HEK293 (cell line): ENCODE data around the gene CRMP1.

Experiments used
- CTCF ChIA-PET: fragments of 350-600 bp; formaldehyde crosslinking; extraction: SDS; loops from one replicate; lab custom pipeline; 2021; ENCODE audit warnings: antibody characterized with exemption; lab: Yijun Ruan, JAX
- POLR2A ChIA-PET: fragments of 300-600 bp; formaldehyde crosslinking; extraction: SDS; loops from one replicate; lab custom pipeline; 2020; ENCODE audit warnings: antibody characterized with exemption, inconsistent platforms; lab: Yijun Ruan, JAX
- H3K27ac ChIP-seq: fragments of 200-500 bp; sonication (Bioruptor generic); 2 replicates; pipeline ENCODE4 v1.5.1; 2014; ENCODE audit warnings: low read depth, low read length, control low read depth, inconsistent platforms; ENCODE audit errors: extremely low read depth
- H3K36me3 ChIP-seq, 2 experiments: fragments of 200-500 bp in 1 of 2; sonication (Bioruptor generic) in 1 of 2; 1 replicate in 1 of 2; 2 replicates in 1 of 2; pipeline ENCODE4 v1.5.1; 2014 to 2017; ENCODE audit warnings: inconsistent platforms in 2 of 2, low read length in 2 of 2; ENCODE audit not compliant: control insufficient read depth in 2 of 2, insufficient read depth in 1 of 2
- H3K4me1 ChIP-seq: fragments of 200-500 bp; sonication (Bioruptor generic); 2 replicates; pipeline ENCODE4 v1.5.1; 2014; ENCODE audit warnings: mild to moderate bottlenecking, low read length, inconsistent platforms; ENCODE audit not compliant: control insufficient read depth, insufficient read depth
- H3K4me3 ChIP-seq: 2 replicates; pipeline ENCODE4 v1.5.1; 2011; ENCODE audit warnings: low read depth, mild to moderate bottlenecking, control low read depth, low read length, moderate library complexity
- H3K9me3 ChIP-seq: fragments of 200-500 bp; sonication (Bioruptor generic); 2 replicates; pipeline ENCODE4 v1.5.1; 2014; ENCODE audit warnings: low read depth, low read length, inconsistent platforms; ENCODE audit not compliant: control insufficient read depth, insufficient read depth
- EGR2 ChIP-seq: fragments of 450-650 bp; formaldehyde crosslinking; IDR thresholded peaks from 2 replicates; pipeline ENCODE4 v1.5.1; 2016; ENCODE audit warnings: low read depth, missing biosample characterization, missing genetic modification characterization
- HOXC10 ChIP-seq: sonication (generic); formaldehyde crosslinking; IDR thresholded peaks from 2 replicates; pipeline ENCODE4 v1.8.1; 2023; ENCODE audit warnings: mild to moderate bottlenecking, missing genetic modification reagents
- HOXD13 ChIP-seq: sonication (generic); formaldehyde crosslinking; IDR thresholded peaks from 2 replicates; pipeline ENCODE4 v1.8.0; 2022; ENCODE audit warnings: missing genetic modification reagents, borderline replicate concordance
- RBAK ChIP-seq: fragments of 450-650 bp; formaldehyde crosslinking; IDR thresholded peaks from 2 replicates; pipeline ENCODE4 v1.5.1; 2016; ENCODE audit warnings: missing biosample characterization, missing genetic modification characterization
- ZFP3 ChIP-seq: fragments of 450-650 bp; formaldehyde crosslinking; IDR thresholded peaks from 2 replicates; pipeline ENCODE4 v1.5.1; 2016; ENCODE audit warnings: low read depth, missing biosample characterization, missing genetic modification characterization
- ZNF2 ChIP-seq: fragments of 450-650 bp; formaldehyde crosslinking; IDR thresholded peaks from 2 replicates; pipeline ENCODE4 v1.5.1; 2016; ENCODE audit warnings: missing biosample characterization, missing genetic modification characterization
- ZNF341 ChIP-seq: fragments of 450-650 bp; formaldehyde crosslinking; IDR thresholded peaks from 2 replicates; pipeline ENCODE4; 2016; ENCODE audit warnings: low read depth, missing biosample characterization, missing genetic modification characterization
- ZNF521 ChIP-seq: fragments of 450-650 bp; formaldehyde crosslinking; IDR thresholded peaks from 2 replicates; pipeline ENCODE4 v1.5.1; 2017; ENCODE audit warnings: missing biosample characterization, mild to moderate bottlenecking, missing genetic modification characterization
- ZNF529 ChIP-seq: fragments of 450-650 bp; formaldehyde crosslinking; IDR thresholded peaks from 2 replicates; pipeline ENCODE4 v1.5.1; 2017; ENCODE audit warnings: missing genetic modification characterization, missing biosample characterization; ENCODE audit not compliant: insufficient replicate concordance
- ZNF747 ChIP-seq: fragments of 450-650 bp; formaldehyde crosslinking; IDR thresholded peaks from 2 replicates; pipeline ENCODE4 v1.5.1; 2016; ENCODE audit warnings: missing biosample characterization, missing genetic modification characterization
- ZSCAN30 ChIP-seq: fragments of 450-650 bp; IDR thresholded peaks from 2 replicates; pipeline ENCODE4 v1.5.1; 2018; ENCODE audit warnings: missing biosample characterization, mild to moderate bottlenecking, missing genetic modification characterization, moderate library complexity
- TF ChIP-seq, protein P1 (sequence below): fragments of 450-650 bp; formaldehyde crosslinking; IDR thresholded peaks from 2 replicates; pipeline ENCODE4 v1.5.1; 2016; ENCODE audit warnings: missing biosample characterization, missing genetic modification characterization
- TF ChIP-seq, protein P2 (sequence below): fragments of 450-650 bp; IDR thresholded peaks from 2 replicates; pipeline ENCODE4 v1.5.1; 2018; ENCODE audit warnings: missing biosample characterization, mild to moderate bottlenecking, missing genetic modification characterization
- TF ChIP-seq, protein P3 (sequence below): IDR thresholded peaks from 2 replicates; pipeline ENCODE4 v1.6.1; 2011; ENCODE audit warnings: mild to moderate bottlenecking, low read depth, low read length, borderline replicate concordance
- TF ChIP-seq, protein P4 (sequence below): fragments of 450-650 bp; formaldehyde crosslinking; IDR thresholded peaks from 2 replicates; pipeline ENCODE4 v1.5.1; 2016; ENCODE audit warnings: missing biosample characterization, missing genetic modification characterization
- TF ChIP-seq, protein P5 (sequence below): fragments of 450-650 bp; formaldehyde crosslinking; IDR thresholded peaks from 2 replicates; pipeline ENCODE4 v1.5.1; 2016; ENCODE audit warnings: missing biosample characterization, missing genetic modification characterization
- TF ChIP-seq, protein P6 (sequence below): fragments of 450-650 bp; formaldehyde crosslinking; IDR thresholded peaks from 2 replicates; pipeline ENCODE4 v1.5.1; 2016; ENCODE audit warnings: missing biosample characterization, missing genetic modification characterization

Gene CRMP1

DNA sequence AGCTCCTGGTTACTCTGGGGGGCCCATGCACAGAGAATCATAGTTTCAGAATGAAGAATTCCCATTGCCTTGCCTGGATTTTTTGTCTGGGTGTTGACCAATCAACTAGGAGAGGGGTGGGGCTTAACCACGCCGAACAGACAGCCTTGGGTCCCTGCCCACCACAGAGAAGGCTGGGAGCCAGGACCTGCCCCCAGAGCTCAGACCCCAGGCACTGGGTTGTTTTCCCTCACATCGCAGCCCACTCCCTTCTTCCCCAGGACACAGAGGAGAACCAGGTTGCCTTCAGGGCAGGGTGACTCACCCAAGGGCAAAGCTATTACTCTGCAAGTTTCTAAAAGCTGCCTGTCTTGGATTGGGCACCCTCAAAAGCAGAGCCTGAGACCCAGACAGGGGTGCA, 23.3 kb upstream of the CRMP1 start (continued):
- TF ChIP-seq, protein P1, sequence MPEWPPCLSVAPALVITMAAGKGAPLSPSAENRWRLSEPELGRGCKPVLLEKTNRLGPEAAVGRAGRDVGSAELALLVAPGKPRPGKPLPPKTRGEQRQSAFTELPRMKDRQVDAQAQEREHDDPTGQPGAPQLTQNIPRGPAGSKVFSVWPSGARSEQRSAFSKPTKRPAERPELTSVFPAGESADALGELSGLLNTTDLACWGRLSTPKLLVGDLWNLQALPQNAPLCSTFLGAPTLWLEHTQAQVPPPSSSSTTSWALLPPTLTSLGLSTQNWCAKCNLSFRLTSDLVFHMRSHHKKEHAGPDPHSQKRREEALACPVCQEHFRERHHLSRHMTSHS (tag by site-specific recombination) = no peak
- TF ChIP-seq HOXD13 (CRISPR knock-in tag) (no peak), ZSCAN30 (tag by site-specific recombination) (no peak)
- TF ChIP-seq, protein P2, sequence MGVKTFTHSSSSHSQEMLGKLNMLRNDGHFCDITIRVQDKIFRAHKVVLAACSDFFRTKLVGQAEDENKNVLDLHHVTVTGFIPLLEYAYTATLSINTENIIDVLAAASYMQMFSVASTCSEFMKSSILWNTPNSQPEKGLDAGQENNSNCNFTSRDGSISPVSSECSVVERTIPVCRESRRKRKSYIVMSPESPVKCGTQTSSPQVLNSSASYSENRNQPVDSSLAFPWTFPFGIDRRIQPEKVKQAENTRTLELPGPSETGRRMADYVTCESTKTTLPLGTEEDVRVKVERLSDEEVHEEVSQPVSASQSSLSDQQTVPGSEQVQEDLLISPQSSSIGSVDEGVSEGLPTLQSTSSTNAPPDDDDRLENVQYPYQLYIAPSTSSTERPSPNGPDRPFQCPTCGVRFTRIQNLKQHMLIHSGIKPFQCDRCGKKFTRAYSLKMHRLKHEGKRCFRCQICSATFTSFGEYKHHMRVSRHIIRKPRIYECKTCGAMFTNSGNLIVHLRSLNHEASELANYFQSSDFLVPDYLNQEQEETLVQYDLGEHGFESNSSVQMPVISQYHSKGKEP (tag by site-specific recombination) = no peak

DNA sequence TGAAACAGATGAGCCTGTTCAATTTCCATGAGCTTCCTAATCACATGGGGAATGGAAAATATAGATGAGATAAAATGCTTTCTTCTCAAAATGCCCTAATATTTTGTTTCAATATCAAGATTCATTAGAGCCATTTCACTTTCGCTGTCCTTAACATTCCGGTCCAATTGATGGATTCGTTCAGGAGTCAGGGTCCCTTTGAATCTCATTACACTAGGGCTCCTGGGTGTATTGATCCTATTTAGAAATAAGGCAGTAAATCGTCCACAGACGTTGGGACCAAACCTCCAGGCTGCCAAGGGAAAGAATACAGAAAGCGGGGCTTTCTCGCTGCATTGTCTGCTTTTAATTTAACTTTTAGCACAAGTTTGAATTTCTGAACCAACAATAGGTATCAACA, 20.6 kb upstream of the CRMP1 start:
- no peaks in the 10 kb centered on the region for H3K4me1 ChIP-seq
- ChIA-PET CTCF (interaction anchor here (0.6 kb wide), 1 partner anchor 107 kb away, joined by 3 read pairs; no protein-coding TSS in a partner anchor), POLR2A (no interaction called here)
- no peak overlapping the region for H3K4me3 ChIP-seq
- TF ChIP-seq ZNF2 (tag by site-specific recombination) (no peak), ZNF521 (tag by site-specific recombination) (no peak), HOXC10 (CRISPR knock-in tag) (no peak), ZNF529 (tag by site-specific recombination) (no peak), EGR2 (no peak), ZNF747 (tag by site-specific recombination) (no peak), ZFP3 (no peak), ZNF341 (tag by site-specific recombination) (no peak), RBAK (tag by site-specific recombination) (no peak)
- TF ChIP-seq, protein P3, sequence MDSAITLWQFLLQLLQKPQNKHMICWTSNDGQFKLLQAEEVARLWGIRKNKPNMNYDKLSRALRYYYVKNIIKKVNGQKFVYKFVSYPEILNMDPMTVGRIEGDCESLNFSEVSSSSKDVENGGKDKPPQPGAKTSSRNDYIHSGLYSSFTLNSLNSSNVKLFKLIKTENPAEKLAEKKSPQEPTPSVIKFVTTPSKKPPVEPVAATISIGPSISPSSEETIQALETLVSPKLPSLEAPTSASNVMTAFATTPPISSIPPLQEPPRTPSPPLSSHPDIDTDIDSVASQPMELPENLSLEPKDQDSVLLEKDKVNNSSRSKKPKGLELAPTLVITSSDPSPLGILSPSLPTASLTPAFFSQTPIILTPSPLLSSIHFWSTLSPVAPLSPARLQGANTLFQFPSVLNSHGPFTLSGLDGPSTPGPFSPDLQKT = no peak
- TF ChIP-seq, protein P4, sequence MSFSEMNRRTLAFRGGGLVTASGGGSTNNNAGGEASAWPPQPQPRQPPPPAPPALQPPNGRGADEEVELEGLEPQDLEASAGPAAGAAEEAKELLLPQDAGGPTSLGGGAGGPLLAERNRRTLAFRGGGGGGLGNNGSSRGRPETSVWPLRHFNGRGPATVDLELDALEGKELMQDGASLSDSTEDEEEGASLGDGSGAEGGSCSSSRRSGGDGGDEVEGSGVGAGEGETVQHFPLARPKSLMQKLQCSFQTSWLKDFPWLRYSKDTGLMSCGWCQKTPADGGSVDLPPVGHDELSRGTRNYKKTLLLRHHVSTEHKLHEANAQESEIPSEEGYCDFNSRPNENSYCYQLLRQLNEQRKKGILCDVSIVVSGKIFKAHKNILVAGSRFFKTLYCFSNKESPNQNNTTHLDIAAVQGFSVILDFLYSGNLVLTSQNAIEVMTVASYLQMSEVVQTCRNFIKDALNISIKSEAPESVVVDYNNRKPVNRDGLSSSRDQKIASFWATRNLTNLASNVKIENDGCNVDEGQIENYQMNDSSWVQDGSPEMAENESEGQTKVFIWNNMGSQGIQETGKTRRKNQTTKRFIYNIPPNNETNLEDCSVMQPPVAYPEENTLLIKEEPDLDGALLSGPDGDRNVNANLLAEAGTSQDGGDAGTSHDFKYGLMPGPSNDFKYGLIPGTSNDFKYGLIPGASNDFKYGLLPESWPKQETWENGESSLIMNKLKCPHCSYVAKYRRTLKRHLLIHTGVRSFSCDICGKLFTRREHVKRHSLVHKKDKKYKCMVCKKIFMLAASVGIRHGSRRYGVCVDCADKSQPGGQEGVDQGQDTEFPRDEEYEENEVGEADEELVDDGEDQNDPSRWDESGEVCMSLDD (tag by site-specific recombination) = no peak
- TF ChIP-seq, protein P5, sequence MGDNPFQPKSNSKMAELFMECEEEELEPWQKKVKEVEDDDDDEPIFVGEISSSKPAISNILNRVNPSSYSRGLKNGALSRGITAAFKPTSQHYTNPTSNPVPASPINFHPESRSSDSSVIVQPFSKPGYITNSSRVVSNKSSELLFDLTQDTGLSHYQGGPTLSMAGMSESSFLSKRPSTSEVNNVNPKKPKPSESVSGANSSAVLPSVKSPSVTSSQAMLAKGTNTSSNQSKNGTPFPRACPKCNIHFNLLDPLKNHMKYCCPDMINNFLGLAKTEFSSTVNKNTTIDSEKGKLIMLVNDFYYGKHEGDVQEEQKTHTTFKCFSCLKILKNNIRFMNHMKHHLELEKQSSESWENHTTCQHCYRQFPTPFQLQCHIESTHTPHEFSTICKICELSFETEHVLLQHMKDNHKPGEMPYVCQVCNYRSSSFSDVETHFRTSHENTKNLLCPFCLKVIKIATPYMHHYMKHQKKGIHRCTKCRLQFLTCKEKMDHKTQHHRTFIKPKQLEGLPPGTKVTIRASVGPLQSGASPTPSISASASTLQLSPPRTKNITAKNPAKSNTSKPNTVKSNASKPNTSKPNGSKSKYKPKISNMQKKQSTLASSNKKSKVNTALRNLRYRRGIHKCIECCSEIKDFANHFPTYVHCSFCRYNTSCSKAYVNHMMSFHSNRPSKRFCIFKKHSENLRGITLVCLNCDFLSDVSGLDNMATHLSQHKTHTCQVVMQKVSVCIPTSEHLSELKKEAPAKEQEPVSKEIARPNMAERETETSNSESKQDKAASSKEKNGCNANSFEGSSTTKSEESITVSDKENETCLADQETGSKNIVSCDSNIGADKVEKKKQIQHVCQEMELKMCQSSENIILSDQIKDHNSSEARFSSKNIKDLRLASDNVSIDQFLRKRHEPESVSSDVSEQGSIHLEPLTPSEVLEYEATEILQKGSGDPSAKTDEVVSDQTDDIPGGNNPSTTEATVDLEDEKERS = no peak
- TF ChIP-seq, protein P6, sequence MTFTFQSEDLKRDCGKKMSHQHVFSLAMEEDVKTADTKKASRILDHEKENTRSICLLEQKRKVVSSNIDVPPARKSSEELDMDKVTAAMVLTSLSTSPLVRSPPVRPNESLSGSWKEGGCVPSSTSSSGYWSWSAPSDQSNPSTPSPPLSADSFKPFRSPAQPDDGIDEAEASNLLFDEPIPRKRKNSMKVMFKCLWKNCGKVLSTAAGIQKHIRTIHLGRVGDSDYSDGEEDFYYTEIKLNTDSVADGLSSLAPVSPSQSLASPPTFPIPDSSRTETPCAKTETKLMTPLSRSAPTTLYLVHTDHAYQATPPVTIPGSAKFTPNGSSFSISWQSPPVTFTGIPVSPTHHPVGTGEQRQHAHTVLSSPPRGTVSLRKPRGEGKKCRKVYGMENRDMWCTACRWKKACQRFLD (tag by site-specific recombination) = no peak
- no peak overlapping the region for H3K27ac ChIP-seq
- no peaks in the 10 kb centered on the region for H3K9me3 ChIP-seq
- H3K36me3 ChIP-seq = no peaks in the 10 kb centered on the region
